Activated CD4-positive, CD25-positive, alpha-beta regulatory T cell (primary cell): ENCODE measurements around the gene SIPA1L3.

ENCODE experiments used
- DNase-seq, 4 experiments: peaks; one replicate each; lab custom pipeline; 2025; lab: John Stamatoyannopoulos, UW

Gene SIPA1L3

GRCh38 chr19:38151242-38151641 is 244.2 kb downstream of the SIPA1L3 start:
- DNase-seq = no peak

GRCh38 chr19:38152461-38153379 is 245.7 kb downstream of the SIPA1L3 start:
- no peak for DNase-seq

GRCh38 chr19:38155453-38155852 is 248.4 kb downstream of the SIPA1L3 start:
- DNase-seq = no peak

GRCh38 chr19:38158730-38159129 is 251.7 kb downstream of the SIPA1L3 start:
- no peak for DNase-seq

GRCh38 chr19:38162094-38162493 is 255.1 kb downstream of the SIPA1L3 start:
- no peak for DNase-seq

GRCh38 chr19:38162632-38163031 is 255.6 kb downstream of the SIPA1L3 start:
- DNase-seq = no peak

- DNase-seq = no peak
Measured at GRCh38 chr19:38163419-38164290, 256.6 kb downstream of the SIPA1L3 start.

- no peak for DNase-seq
Measured at GRCh38 chr19:38164526-38164925, 257.5 kb downstream of the SIPA1L3 start.

GRCh38 chr19:38165335-38165734 is 258.3 kb downstream of the SIPA1L3 start:
- no peak for DNase-seq

- DNase-seq = no peak
Measured at GRCh38 chr19:38168637-38169036, 261.6 kb downstream of the SIPA1L3 start.

- no peak for DNase-seq
Measured at GRCh38 chr19:38170334-38170733, 263.3 kb downstream of the SIPA1L3 start.

GRCh38 chr19:38172001-38172400 is 265.0 kb downstream of the SIPA1L3 start:
- no peak for DNase-seq

GRCh38 chr19:38173291-38174041 is 266.5 kb downstream of the SIPA1L3 start:
- DNase-seq = no peak

GRCh38 chr19:38175422-38175821 is 268.4 kb downstream of the SIPA1L3 start:
- DNase-seq = no peak

- DNase-seq = no peak
Measured at GRCh38 chr19:38180071-38180470, 273.1 kb downstream of the SIPA1L3 start.

GRCh38 chr19:38182536-38183210 is 275.7 kb downstream of the SIPA1L3 start:
- no peak for DNase-seq

- no peak for DNase-seq
Measured at GRCh38 chr19:38183251-38183897, 276.4 kb downstream of the SIPA1L3 start.

- no peak for DNase-seq
Measured at GRCh38 chr19:38184815-38185214, 277.8 kb downstream of the SIPA1L3 start.

- DNase-seq = no peak
Measured at GRCh38 chr19:38185562-38185961, 278.6 kb downstream of the SIPA1L3 start.

GRCh38 chr19:38190061-38190460 is 283.1 kb downstream of the SIPA1L3 start:
- DNase-seq = no peak

GRCh38 chr19:38190793-38191192 is 283.8 kb downstream of the SIPA1L3 start:
- DNase-seq = no peak
